Lower leg skin (tissue), 3 donors: ENCODE results near the gene CACNA1G.

Source experiments
- POLR2A ChIP-seq, 2 donors: fragments of 450-650 bp; IDR thresholded peaks; one replicate each; pipeline ENCODE4 v1.6.1; 2016 to 2017; ENCODE audit warnings: antibody characterized with exemption in 2 of 2, mild to moderate bottlenecking in 1 of 2, moderate library complexity in 1 of 2
- TF ChIP-seq, protein P1 (sequence below), 3 donors: fragments of 450-650 bp; IDR thresholded peaks; one replicate each; pipeline ENCODE4 v1.5.1; 2016; ENCODE audit warnings: antibody characterized with exemption in 3 of 3, mild to moderate bottlenecking in 3 of 3, moderate library complexity in 2 of 3

DNA sequence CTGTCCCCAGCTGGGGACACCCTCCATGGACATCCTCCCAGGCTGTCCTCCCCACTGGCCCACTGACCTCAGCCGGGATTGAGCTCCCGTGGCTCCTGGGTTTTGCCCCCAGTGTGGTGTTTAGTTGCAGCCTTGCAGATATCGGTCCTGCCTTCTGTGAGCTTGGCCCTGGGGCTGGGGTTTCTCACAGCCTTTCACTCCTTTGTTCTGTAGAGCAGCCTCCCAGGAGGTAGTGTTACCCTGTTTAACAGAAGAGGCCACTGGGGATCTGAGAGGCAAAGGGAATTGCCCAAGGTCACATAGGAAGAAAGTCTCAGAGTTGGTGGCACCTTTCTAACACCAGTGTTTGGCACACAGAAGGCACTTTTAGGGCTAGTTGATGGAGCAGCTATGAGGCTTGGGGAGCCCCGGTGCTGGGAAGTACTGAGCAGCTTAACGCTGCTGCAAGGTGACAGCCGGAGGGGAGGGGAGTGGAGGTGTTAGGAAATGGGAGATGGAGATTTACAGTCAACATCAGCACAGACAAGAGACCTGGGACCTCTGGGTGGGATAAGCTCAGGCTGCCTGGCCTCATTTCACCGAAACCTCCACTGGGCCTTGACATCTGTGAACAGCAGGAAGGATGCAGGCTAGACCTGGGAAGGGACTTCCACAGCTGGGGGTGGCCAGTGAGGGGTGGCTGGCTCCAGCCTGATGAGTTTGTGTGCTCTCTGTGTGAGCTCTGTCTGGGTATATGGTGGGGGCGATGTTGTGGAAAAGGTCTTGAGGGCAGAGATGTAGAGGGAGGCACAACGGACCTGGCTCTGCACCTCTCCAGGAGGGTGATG is 26.1 kb downstream of the CACNA1G start:
- TF ChIP-seq, protein P1, sequence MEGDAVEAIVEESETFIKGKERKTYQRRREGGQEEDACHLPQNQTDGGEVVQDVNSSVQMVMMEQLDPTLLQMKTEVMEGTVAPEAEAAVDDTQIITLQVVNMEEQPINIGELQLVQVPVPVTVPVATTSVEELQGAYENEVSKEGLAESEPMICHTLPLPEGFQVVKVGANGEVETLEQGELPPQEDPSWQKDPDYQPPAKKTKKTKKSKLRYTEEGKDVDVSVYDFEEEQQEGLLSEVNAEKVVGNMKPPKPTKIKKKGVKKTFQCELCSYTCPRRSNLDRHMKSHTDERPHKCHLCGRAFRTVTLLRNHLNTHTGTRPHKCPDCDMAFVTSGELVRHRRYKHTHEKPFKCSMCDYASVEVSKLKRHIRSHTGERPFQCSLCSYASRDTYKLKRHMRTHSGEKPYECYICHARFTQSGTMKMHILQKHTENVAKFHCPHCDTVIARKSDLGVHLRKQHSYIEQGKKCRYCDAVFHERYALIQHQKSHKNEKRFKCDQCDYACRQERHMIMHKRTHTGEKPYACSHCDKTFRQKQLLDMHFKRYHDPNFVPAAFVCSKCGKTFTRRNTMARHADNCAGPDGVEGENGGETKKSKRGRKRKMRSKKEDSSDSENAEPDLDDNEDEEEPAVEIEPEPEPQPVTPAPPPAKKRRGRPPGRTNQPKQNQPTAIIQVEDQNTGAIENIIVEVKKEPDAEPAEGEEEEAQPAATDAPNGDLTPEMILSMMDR (IDR thresholded peaks at IDR 0.05), result no peak
- no peak for TF ChIP-seq POLR2A (IDR thresholded peaks at IDR 0.05)
